Hematopoietic multipotent progenitor cell treated with erythropoietin and hydrocortisone succinate and interleukin-3 and kit ligand, for 17 days (in vitro differentiated cells): ENCODE data around the gene IL18R1.

ENCODE experiments used
- DNase-seq: peaks from one replicate; pipeline ENCODE4 v3.0.0-alpha.2; 2015; ENCODE audit warnings: low spot score

Gene IL18R1

GRCh38 chr2:102434655-102435381, 79.2 kb downstream of the IL18R1 start:
- no peak for DNase-seq

GRCh38 chr2:102435741-102436140, 80.1 kb downstream of the IL18R1 start:
- no peak for DNase-seq

DNA sequence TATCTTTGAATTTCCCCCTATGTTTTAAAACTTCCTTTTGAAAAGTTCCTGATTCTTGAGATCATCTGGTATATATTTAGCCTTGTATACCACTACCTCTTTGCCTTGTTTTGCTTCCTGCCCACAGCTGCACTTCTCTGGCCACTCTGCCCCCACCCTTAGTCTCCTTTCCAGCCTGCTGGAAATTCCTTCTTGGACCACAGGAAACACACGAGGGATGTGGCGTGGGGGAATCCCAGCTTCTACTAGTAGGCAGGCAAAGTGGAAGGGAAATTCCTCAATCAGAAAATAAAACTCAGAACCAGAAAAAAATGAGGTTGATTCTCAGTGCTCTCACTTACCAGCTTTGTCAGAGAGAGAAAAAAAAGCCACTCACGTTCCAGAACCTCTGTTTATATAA, 80.7 kb downstream of the IL18R1 start:
- DNase-seq, result no peak

DNA sequence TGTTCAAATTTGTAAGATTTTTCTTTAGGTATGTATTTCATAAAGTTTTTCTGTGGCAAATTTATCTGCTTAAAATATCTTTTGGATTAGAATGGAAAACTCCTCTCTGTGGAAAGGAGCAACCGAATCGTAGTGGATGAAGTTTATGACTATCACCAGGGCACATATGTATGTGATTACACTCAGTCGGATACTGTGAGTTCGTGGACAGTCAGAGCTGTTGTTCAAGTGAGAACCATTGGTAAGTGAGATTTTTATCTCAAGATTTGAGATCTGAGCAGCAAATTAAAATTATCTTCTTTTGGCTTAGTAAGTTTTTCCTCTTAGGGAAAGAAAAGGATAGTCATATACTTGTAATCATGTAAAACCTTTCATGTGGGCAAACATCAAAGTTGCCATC, 81.5 kb downstream of the IL18R1 start:
- DNase-seq, result no peak

DNA sequence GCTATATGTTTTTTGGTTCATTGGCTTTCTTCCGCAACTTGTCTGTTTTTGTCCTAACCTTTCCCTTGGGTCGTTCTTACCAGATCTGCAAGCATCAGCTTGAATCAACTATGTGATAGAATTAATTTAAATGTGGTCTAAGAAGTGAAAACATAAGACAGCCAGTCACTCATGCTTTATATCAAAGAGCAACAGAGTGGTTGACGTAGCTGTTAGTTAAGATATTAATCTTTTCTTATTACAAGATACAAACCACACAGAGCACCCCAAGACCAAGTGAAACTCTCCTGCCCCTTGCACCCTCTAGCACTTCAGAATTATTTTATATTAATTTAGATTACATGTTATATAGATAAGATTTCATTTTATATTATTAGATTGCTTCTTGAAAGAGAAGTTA, 82.5 kb downstream of the IL18R1 start:
- no peak for DNase-seq

DNA sequence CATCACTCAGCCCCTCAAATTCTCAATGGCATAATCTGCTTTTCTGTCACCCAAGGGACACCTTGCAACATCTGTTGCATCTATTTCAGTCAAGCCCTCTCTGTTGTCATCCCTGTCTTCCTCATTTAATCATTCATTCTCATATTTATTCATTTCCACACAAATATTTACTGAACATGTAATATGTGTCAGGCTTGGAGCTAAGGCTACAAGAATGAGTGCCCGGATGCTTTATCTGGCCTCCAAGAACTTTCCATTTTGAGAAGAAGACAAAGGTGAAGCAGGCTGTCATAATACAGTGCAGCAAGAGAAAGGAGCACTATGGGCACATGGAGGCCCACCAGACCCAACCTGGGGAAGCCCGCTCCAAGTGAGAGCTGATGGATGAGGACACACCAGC, 83.0 kb downstream of the IL18R1 start:
- no peak for DNase-seq

GRCh38 chr2:102439065-102439695, 83.6 kb downstream of the IL18R1 start:
- no peak for DNase-seq

- no peak for DNase-seq
Measured at GRCh38 chr2:102442967-102443828, 87.6 kb downstream of the IL18R1 start.

DNA sequence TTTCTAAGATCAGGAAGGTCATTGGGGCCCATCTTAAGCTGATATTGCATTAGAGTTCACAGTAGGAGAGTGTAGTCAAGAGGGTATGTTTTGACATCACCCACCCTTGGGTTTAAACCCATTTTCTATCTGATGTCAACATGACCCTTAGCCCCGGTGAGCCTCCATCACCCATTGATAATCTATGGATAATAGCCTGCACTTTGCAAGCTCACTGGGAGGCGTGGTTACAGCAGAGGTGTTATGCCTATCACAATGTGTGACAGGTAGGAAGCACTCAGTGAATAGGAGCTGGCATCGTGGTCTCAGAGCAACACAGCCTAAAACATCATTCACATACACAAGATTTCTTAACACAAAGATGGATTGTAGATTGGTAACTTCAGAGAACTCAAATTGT, 88.6 kb downstream of the IL18R1 start:
- DNase-seq, result no peak

GRCh38 chr2:102446936-102447335, 91.3 kb downstream of the IL18R1 start:
- DNase-seq, result no peak
